Upper lobe of left lung (tissue), 4 donors: ENCODE measurements around the gene PHLPP2.

Experiments used
- EP300 ChIP-seq, 4 donors: sonication (generic); formaldehyde crosslinking; IDR thresholded peaks; one replicate each; pipeline ENCODE4 v1.5.1; 2017; ENCODE audit warnings: antibody characterized with exemption in 4 of 4, control low read depth in 2 of 4
- TF ChIP-seq, protein P1 (sequence below), 6 experiments: fragments of 450-650 bp in 4 of 6; fragments of 200-600 bp in 2 of 6; sonication (generic) in 2 of 6; IDR thresholded peaks; one replicate each; pipeline ENCODE4 v1.5.1; 2016 to 2019; ENCODE audit warnings: antibody characterized with exemption in 6 of 6

GRCh38 chr16:71771571-71771970 is 47.1 kb upstream of the PHLPP2 start:
- TF ChIP-seq, protein P1, sequence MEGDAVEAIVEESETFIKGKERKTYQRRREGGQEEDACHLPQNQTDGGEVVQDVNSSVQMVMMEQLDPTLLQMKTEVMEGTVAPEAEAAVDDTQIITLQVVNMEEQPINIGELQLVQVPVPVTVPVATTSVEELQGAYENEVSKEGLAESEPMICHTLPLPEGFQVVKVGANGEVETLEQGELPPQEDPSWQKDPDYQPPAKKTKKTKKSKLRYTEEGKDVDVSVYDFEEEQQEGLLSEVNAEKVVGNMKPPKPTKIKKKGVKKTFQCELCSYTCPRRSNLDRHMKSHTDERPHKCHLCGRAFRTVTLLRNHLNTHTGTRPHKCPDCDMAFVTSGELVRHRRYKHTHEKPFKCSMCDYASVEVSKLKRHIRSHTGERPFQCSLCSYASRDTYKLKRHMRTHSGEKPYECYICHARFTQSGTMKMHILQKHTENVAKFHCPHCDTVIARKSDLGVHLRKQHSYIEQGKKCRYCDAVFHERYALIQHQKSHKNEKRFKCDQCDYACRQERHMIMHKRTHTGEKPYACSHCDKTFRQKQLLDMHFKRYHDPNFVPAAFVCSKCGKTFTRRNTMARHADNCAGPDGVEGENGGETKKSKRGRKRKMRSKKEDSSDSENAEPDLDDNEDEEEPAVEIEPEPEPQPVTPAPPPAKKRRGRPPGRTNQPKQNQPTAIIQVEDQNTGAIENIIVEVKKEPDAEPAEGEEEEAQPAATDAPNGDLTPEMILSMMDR (IDR thresholded peaks at IDR 0.05): no peak
- TF ChIP-seq EP300 (IDR thresholded peaks at IDR 0.05): no peak
